Right lobe of liver (tissue), 4 donors: ENCODE results near the gene ELMO1.

Experiments
- CTCF ChIP-seq, 4 donors: fragments of 200-600 bp in 3 of 4; fragments of 450-650 bp in 1 of 4; IDR thresholded peaks; one replicate each; pipeline versions ENCODE4 v1.5.1 to v1.8.0; 2016 to 2022; ENCODE audit warnings: antibody characterized with exemption in 4 of 4, mild to moderate bottlenecking in 2 of 4
- POLR2A ChIP-seq: fragments of 450-650 bp; IDR thresholded peaks from one replicate; pipeline ENCODE4 v1.6.1; 2017; ENCODE audit warnings: antibody characterized with exemption, mild to moderate bottlenecking
- donor health status: DM: no; HTN: no; CAD: no.
- donor health status: DM: no; HTN: no; CAD: no.
- donor health status: DM: no; HTN: yes; CAD: no.

GRCh38 chr7:37410305-37411229 is 38.1 kb downstream of the ELMO1 start:
- TF ChIP-seq CTCF (IDR thresholded peaks at IDR 0.05) (no peak), POLR2A (no peak)
